MM.1S (cell line): ENCODE results near the gene IQGAP2.

Experiments
- DNase-seq: peaks from one replicate; pipeline ENCODE4 v3.0.0-alpha.2; 2015
- H2AFZ ChIP-seq: fragments of 300-600 bp; sonication (generic); 2 replicates; pipeline ENCODE4 v1.6.0; 2016; ENCODE audit warnings: antibody characterized with exemption, low read length
- H3F3A ChIP-seq: fragments of 300-600 bp; sonication (generic); 2 replicates; pipeline ENCODE4 v1.6.1; 2016; ENCODE audit warnings: mild to moderate bottlenecking, antibody characterized with exemption, low read length, moderate library complexity, mixed read lengths; ENCODE audit not compliant: insufficient read depth
- H3K27ac ChIP-seq: fragments of 300-600 bp; sonication (generic); 2 replicates; pipeline ENCODE4 v1.5.1; 2016; ENCODE audit warnings: mild to moderate bottlenecking, low read length
- H3K27me3 ChIP-seq: fragments of 300-600 bp; sonication (generic); replicated peaks from 2 replicates; pipeline ENCODE4 v1.6.0; 2016; ENCODE audit warnings: low read length; ENCODE audit not compliant: insufficient read depth
- H3K36me3 ChIP-seq: fragments of 300-600 bp; sonication (generic); replicated peaks from 2 replicates; pipeline ENCODE4 v1.6.1; 2016; ENCODE audit warnings: mild to moderate bottlenecking, low read length, mixed read lengths; ENCODE audit not compliant: insufficient read depth
- H3K4me1 ChIP-seq: fragments of 300-600 bp; sonication (generic); 2 replicates; pipeline ENCODE4 v1.6.1; 2016; ENCODE audit warnings: low read length, mixed read lengths
- H3K4me2 ChIP-seq: fragments of 300-600 bp; sonication (generic); 2 replicates; pipeline ENCODE4 v1.6.0; 2016; ENCODE audit warnings: low read depth, low read length
- H3K4me3 ChIP-seq: fragments of 300-600 bp; sonication (generic); 2 replicates; pipeline ENCODE4 v1.5.1; 2016; ENCODE audit warnings: low read length, mixed read lengths
- H3K79me2 ChIP-seq: fragments of 300-600 bp; sonication (generic); 2 replicates; pipeline ENCODE4 v1.6.1; 2016; ENCODE audit warnings: mixed run types, low read length, mixed read lengths
- H3K9ac ChIP-seq: fragments of 300-600 bp; sonication (generic); 2 replicates; pipeline ENCODE4 v1.6.1; 2016; ENCODE audit warnings: low read length, mixed read lengths
- H3K9me2 ChIP-seq: fragments of 300-600 bp; sonication (generic); replicated peaks from 2 replicates; pipeline ENCODE4 v1.6.1; 2016; ENCODE audit warnings: mild to moderate bottlenecking, low read length, mixed read lengths; ENCODE audit not compliant: insufficient read depth
- H3K9me3 ChIP-seq: fragments of 300-600 bp; sonication (generic); replicated peaks from 2 replicates; pipeline ENCODE4 v1.6.1; 2016; ENCODE audit warnings: mild to moderate bottlenecking, low read length, mixed read lengths; ENCODE audit not compliant: insufficient read depth
- H4K20me1 ChIP-seq: fragments of 300-600 bp; sonication (generic); 2 replicates; pipeline ENCODE4 v1.6.1; 2016; ENCODE audit warnings: mild to moderate bottlenecking, low read length, moderate library complexity, mixed read lengths; ENCODE audit not compliant: insufficient read depth
- CTCF ChIP-seq: fragments of 300-600 bp; sonication (generic); IDR thresholded peaks from 2 replicates; pipeline ENCODE4 v1.5.1; 2016; ENCODE audit warnings: antibody characterized with exemption, low read length, mixed read lengths
- EZH2 ChIP-seq: fragments of 300-600 bp; sonication (generic); optimal IDR thresholded peaks from 2 replicates; pipeline ENCODE3; 2017; ENCODE audit warnings: low read depth, mild to moderate bottlenecking, antibody characterized with exemption, low read length, mixed read lengths
- EZH2phosphoT487 ChIP-seq: fragments of 300-600 bp; sonication (generic); IDR thresholded peaks from 2 replicates; pipeline ENCODE4 v1.6.1; 2018; ENCODE audit warnings: antibody characterized with exemption, low read length

Gene IQGAP2

DNA sequence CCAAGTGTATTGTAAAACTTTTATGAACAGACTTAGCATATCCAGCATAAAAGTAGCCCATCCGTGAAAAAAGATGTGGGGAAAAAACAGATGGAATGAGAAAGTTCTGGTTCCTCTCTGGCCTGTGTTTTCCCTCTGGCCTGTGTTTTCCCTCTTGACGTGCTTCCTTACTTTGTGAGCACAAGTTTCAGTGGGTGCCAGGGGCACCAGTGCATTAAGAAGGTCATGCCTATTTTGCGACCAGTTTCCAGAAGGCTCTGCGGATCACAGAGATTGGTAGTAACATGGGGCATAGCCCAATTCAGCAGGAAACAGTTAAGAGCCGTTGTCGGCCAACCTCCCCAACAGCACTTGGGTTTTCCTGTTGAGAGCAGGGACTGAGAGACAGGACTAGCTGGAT lies 43.7 kb downstream of the IQGAP2 start:
- Histone ChIP-seq H3K27me3 (no peaks in the 10 kb centered on the region), H3K27ac (no peak overlapping the region), H3K36me3 (0 out of 2 replicates have a peak, but pooled peaks cover 3% of the 10 kb centered on the region), H3K9me3 (no peaks in the 10 kb centered on the region), H3K79me2 (peaks cover 53% of the 10 kb centered on the region), H3F3A (no peaks in the 10 kb centered on the region), H3K9me2 (no peaks in the 10 kb centered on the region), H3K4me1 (peaks cover 3% of the 10 kb centered on the region; the same call in 1 of the 2 replicates), H4K20me1 (no peaks in the 10 kb centered on the region), H3K9ac (no peak overlapping the region), H3K4me3 (no peak overlapping the region), H2AFZ (no peak overlapping the region), H3K4me2 (no peak overlapping the region)
- DNase-seq, result no peak
- TF ChIP-seq EZH2 (no peak), CTCF (no peak), EZH2phosphoT487 (no peak)

DNA sequence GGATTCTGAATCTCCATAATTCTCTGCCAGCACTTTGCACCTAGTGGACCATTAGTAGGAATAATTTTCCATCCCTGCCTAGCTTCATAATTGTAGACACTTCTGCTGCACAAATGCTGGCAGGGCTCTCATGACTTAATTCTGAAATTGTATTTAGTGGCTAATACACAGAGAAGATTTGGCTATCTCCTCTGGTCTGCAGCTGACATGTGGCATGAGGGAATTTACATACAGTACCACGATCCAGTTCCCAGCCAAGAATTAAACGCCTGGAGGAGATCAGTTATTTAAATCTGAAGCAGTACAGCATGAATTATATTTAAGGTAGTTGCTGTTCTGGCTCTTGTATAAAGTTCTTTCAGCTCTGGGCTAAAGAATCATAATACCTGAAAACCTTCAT lies 46.5 kb downstream of the IQGAP2 start:
- peaks cover 3% of the 10 kb centered on the region; the same call in 1 of the 2 replicates for H3K4me1 ChIP-seq
- no peak overlapping the region for H3K4me2 ChIP-seq
- no peaks in the 10 kb centered on the region for H3K9me3 ChIP-seq
- H3K27me3 ChIP-seq, result no peaks in the 10 kb centered on the region
- no peak overlapping the region for H3K27ac ChIP-seq
- H3K9me2 ChIP-seq, result no peaks in the 10 kb centered on the region
- TF ChIP-seq EZH2 (no peak), CTCF (no peak), EZH2phosphoT487 (no peak)
- H3K79me2 ChIP-seq, result peaks cover 61% of the 10 kb centered on the region
- H3K36me3 ChIP-seq, result 0 out of 2 replicates have a peak, but pooled peaks cover 3% of the 10 kb centered on the region
- no peaks in the 10 kb centered on the region for H4K20me1 ChIP-seq
- no peak for DNase-seq
- no peak overlapping the region for H3K9ac ChIP-seq
- no peaks in the 10 kb centered on the region for H3F3A ChIP-seq
- no peak overlapping the region for H3K4me3 ChIP-seq
- no peak overlapping the region for H2AFZ ChIP-seq

- H3K36me3 ChIP-seq, result 0 out of 2 replicates have a peak, but pooled peaks cover 3% of the 10 kb centered on the region
- no peak overlapping the region for H3K9ac ChIP-seq
- H3K9me3 ChIP-seq, result no peaks in the 10 kb centered on the region
- H3K4me3 ChIP-seq, result no peak overlapping the region
- H3K79me2 ChIP-seq, result peaks cover 58% of the 10 kb centered on the region
- no peak for DNase-seq
- no peaks in the 10 kb centered on the region for H3K27me3 ChIP-seq
- H2AFZ ChIP-seq, result no peak overlapping the region
- peaks cover 3% of the 10 kb centered on the region; the same call in 1 of the 2 replicates for H3K4me1 ChIP-seq
- H4K20me1 ChIP-seq, result no peaks in the 10 kb centered on the region
- H3K4me2 ChIP-seq, result no peak overlapping the region
- H3F3A ChIP-seq, result no peaks in the 10 kb centered on the region
- H3K9me2 ChIP-seq, result no peaks in the 10 kb centered on the region
- TF ChIP-seq EZH2phosphoT487, result no peak
- no peak for TF ChIP-seq CTCF
- no peak for TF ChIP-seq EZH2
- no peak overlapping the region for H3K27ac ChIP-seq
Measured at GRCh38 chr5:76450054-76450453, 47.0 kb downstream of the IQGAP2 start.
